Measurements from ENCODE around the gene ATP12A.

ATP12A gene

GRCh38 chr13:24664726-24665409, 15.3 kb upstream of the ATP12A start:
- DNase-seq: no peak

DNA sequence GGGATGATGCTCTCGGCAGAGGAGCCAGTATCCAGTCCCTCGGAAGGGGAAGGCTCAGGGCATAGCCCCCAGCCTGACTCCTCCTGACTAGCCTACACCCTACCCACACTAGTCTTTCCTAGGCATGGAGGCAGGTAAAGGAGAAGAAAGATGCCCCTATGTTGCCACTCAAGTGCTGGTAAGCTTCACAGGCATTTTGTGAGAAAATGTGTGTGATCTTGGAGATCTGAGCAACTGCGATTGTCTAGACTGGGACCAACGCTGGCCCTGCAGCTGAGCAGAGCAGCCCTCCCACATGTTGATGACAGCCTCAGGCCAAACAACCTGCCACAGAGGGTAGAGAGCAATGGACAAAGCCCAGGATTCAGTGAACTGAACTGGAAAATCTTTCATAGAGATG, 11.7 kb upstream of the ATP12A start:
- no peak for DNase-seq

- DNase-seq: no peak
These were observed 11.1 kb upstream of the ATP12A start for GRCh38 chr13:24668955-24669582.

DNA sequence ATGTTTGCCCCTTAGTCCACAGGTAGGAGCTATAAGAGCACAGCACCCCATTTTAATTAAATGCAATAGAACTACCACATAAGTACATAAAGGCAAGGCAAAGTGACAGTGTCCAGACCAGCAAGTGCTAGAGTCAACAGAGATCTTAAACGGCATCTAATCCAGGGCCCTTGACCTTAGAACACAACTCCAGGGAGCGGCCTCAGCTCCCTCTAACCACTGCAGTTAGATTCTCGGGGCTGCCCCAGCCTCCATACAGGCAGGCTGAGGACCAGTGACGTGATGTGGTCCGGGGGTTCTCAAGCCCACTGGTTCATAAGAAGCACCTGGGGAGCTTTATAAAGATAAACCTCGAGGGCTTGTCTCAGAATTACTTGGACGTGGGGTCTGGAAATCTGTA, 10.0 kb upstream of the ATP12A start:
- no peak for DNase-seq

GRCh38 chr13:24670961-24671381, 9.2 kb upstream of the ATP12A start:
- DNase-seq: no peak

DNA sequence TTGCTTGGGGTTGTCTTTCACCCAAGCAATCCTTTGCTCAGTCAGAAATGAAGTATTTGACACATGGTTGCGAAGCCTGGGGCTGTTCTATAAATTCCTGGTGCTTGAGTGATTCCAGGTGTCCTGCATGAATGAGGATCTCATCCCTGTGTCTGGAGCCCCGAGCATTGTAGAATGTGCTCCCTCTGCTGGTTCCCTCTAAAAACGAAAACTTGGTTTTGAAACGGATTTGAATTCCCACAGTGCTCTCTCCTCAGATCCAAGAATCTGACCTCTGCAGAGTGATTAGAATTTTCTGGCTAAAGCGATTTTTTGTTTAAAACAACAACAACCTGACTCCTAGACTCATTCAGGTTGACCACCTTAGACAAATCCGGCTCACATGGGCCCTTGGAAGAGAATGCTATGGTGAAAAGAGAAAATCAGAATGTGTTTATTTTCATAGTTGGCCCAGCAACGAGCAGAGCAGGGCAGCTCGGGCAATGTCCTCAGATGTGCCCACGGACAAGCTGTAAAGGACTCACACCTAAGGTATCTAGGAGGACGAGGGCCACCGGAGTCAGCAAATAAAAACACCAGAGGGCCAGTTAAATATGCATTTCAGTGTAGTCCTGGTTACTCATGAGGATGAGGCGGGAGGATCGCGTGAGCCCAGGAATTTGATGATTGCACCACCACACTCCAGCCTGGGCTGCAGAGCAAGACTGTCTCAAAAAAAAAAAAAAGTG, 8.7 kb upstream of the ATP12A start:
- peak; percentile 51 for DNase-seq

GRCh38 chr13:24672141-24673132, 7.8 kb upstream of the ATP12A start:
- DNase-seq: no peak

DNA sequence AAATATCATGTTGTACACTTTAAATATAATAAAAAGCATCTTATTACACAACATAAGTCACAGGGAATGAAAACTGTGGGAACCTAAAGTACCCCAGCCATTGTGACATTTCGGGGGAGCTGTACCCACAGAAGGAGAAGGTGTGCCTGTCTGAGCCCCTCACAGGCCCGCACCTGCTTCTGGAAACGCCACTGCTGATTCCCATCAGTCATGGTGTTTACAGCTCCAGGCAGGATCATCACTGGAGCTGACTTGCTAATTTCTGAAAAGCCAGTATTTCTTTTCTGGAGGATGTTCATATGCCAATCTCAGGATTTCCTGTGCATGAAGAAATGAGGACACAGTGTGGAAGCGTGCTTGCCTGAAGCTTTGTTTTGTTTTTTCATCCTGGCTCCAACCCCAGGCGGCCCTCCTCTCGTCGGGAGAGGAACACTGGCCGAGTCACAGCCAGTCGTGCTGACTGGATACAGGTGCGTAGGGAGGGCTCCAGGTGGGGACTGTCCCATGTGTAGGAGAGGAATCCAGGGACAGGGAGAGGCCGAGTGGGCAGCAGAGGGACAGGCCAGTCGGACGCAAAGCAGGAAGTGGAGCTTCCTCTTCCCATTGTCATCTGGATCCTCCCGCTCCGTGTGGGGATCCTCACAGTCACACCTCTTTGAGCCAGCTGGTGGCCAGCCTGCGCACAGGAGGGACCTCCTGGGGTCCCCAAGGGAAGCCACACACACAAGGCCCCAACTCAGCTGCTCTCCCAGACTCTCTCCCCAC, 4.2 kb upstream of the ATP12A start:
- no peak for DNase-seq

DNA sequence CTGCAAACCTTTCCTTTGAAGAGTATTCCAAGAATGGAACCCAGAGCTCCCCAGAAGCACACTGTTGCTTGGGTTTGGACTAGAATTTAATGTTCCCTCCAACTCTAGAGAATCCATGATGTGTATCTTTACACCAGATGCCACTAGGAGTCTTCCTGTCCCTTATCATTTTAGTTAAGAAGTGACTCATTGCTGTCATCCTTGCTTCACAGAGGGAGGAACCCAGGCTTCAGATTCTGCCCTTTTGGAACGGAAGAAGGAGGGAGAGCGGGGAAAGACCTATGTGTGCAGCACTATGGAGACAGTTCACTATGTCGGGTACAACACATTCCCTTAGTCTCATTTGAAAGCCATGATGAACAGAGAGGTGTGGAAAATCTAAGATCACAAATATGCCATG, 2.1 kb upstream of the ATP12A start:
- DNase-seq: no peak

DNA sequence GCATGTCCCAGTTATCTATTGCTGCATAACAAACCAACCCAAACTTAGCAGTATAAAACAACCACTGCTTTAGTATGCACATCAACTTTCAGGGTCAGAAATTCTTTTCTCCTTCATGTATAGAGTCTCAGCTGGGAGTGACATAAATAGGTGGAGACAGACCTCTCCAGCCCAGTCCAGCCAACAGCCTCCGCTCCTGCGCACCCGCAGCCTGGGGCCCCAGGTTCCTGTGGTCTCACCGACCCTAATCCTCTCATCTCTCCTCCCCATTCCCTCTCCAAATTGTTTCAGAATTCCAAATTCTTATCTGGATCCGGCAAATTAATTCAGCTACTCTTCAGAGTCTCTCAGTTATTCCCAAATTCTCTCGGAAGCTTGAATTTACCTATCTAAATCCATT, 522 bp upstream of the ATP12A start:
- DNase-seq: no peak

- DNase-seq: no peak
These were observed 855 bp downstream of the ATP12A start for GRCh38 chr13:24680921-24681604.

- DNase-seq: no peak
These were observed 1.7 kb downstream of the ATP12A start for GRCh38 chr13:24681930-24682329.

- DNase-seq: no peak
These were observed 2.1 kb downstream of the ATP12A start for GRCh38 chr13:24682353-24682752.

- no peak for DNase-seq
These were observed 3.1 kb downstream of the ATP12A start for GRCh38 chr13:24683351-24683750.

- peak; percentile 74 for DNase-seq
These were observed 3.8 kb downstream of the ATP12A start for GRCh38 chr13:24683838-24684599.

DNA sequence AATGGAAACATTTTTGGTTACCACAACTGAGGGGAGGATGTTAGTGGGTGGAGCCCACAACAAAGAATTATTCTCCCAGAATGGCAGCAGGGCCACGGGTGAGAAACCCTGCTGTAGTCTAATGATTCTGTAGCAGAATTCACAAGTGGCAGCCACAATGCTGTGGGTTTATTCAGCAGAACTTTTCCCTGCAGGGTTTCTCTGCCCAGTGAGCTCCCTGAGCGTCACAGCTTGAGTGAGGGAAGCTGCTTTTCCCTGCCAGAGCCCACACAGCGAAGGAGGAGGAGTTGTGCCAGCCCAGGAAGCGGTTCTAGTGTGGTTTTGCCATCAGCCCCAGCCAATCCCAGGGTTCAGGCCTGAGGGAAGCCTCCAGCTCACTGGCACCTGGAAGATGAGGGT, 4.4 kb downstream of the ATP12A start:
- peak; percentile 34 for DNase-seq

DNA sequence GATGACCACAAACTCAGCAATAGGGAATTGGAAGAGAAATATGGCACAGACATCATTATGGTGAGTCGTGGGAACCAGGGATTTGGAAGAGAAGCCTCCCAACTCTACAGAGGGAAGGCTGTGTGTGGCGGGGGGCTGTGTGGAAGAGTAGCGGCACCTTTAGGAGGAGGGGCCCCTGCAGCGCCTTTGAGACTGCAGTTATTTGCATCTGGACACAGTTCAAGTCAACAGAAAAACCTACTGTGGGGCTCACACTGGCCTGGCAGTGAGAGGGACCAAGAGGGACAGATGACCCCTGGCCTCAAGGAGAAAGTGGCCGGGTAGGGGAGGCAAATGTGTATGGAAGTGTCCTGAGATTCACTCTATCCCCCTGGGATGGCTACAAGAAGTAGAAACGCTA, 5.1 kb downstream of the ATP12A start:
- DNase-seq: no peak

- no peak for DNase-seq
These were observed 7.4 kb downstream of the ATP12A start for GRCh38 chr13:24687611-24688010.

DNA sequence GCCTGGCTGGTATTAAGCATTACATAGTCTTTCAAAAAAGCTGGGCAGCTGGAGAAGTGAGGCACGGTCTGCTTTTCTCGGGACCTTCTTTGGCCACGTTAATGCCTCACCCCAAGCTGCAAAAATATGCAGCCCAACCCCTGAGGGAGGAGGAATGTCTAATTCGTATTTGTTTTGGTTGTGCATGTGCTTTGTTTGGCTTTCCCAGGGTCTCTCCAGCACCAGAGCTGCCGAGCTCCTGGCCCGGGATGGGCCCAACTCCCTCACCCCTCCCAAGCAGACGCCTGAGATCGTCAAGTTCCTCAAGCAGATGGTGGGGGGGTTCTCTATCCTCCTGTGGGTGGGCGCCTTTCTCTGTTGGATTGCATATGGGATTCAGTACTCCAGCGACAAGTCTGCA, 7.9 kb downstream of the ATP12A start:
- no peak for DNase-seq

- DNase-seq: no peak
These were observed 8.7 kb downstream of the ATP12A start for GRCh38 chr13:24688950-24689349.

GRCh38 chr13:24691381-24691780, 11.2 kb downstream of the ATP12A start:
- DNase-seq: no peak

All from activated CD4-positive, alpha-beta T cell treated with anti-CD3 and anti-CD28 coated beads, Interleukin-2, amount 50 U/mL, for 16 hours (primary cell).